ENCODE measurements around the gene PCDHB8. TPM values are rescaled to one million over a fixed set of nuclear protein-coding genes. Genes with fewer than 3 reads are reported as not detected.
"Not testable (repeated sequence)": the region's sequence is repeated elsewhere in the genome, so short reads cannot be mapped to it uniquely, and the experiment has no call there.

Gene PCDHB8
- polyA plus RNA-seq, 1 donor (not counting 4 experiments of a cell fraction or from before 2014, with no cell fraction given), result not detected

DNA sequence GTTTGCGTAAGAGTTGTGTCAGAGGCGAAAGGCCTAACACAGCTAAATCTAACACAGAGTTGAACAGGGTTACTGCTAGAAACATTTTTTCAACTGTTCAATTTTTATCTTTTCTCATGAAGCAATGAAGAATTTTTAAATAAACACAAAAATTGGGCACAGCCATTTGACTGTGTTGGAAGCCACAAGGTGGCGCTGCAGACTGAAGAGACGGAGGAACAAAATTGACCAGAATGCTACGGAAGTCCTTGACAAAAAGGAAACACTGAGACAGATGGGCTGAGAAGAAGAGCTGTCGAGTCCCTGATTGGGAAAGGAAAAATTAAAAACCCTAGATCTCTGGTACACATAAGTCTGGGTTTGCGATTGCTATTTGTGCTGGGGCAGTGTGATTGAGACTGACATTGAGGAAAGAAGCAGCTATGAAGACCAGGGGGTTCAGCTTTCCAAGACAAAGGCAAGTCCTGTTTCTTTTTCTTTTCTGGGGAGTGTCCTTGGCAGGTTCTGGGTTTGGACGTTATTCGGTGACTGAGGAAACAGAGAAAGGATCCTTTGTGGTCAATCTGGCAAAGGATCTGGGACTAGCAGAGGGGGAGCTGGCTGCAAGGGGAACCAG is 9.4 kb downstream of the PCDHB8 start, which contains the start of gene PCDHB9:
Gene PCDHB9, plus strand, starts transcription at position 265 of the 616 bp plus-strand sequence. Its CDS starts 158 bp downstream, at position 423.
- H3K9me3 ChIP-seq (ENCODE audit: control insufficient read depth, low read depth, low read length), result no peaks in the 10 kb centered on the region
- H3K9me1 ChIP-seq (ENCODE audit: control insufficient read depth, extremely low read depth, insufficient read depth, low read length), result no peaks in the 10 kb centered on the region
- H3K79me2 ChIP-seq (ENCODE audit: control insufficient read depth, insufficient read depth, low read length), result no peaks in the 10 kb centered on the region
- no peak within 1 kb of the TSS for H3K9ac ChIP-seq (ENCODE audit: control insufficient read depth, extremely low read depth, insufficient read depth, low read length)
- no peak within 1 kb of the TSS for H3K4me3 ChIP-seq (ENCODE audit: control insufficient read depth in 2 of 3, extremely low read depth in 1 of 3, insufficient read depth in 2 of 3, low read depth in 1 of 3, low read length in 3 of 3)
- no peaks in the 10 kb centered on the region for H4K20me1 ChIP-seq (ENCODE audit: control insufficient read depth, extremely low read depth, insufficient read depth, low read length)
- H3K36me3 ChIP-seq (ENCODE audit: control insufficient read depth in 2 of 2, extremely low read depth in 1 of 2, insufficient read depth in 2 of 2, low read length in 2 of 2), result no peaks in the 10 kb centered on the region
- no peak for FAIRE-seq
- H2AFZ ChIP-seq (ENCODE audit: control insufficient read depth, low read length), result no peak within 1 kb of the TSS
- DNase-seq (ENCODE audit: low read depth, low spot score), result no peak
- no peaks in the 10 kb centered on the region for H3K4me1 ChIP-seq (ENCODE audit: control insufficient read depth, extremely low read depth, insufficient read depth, low read length)
- TF ChIP-seq EZH2 (IDR thresholded peaks at IDR 0.05; ENCODE audit: low read length), result no peak
- TF ChIP-seq, protein P1, sequence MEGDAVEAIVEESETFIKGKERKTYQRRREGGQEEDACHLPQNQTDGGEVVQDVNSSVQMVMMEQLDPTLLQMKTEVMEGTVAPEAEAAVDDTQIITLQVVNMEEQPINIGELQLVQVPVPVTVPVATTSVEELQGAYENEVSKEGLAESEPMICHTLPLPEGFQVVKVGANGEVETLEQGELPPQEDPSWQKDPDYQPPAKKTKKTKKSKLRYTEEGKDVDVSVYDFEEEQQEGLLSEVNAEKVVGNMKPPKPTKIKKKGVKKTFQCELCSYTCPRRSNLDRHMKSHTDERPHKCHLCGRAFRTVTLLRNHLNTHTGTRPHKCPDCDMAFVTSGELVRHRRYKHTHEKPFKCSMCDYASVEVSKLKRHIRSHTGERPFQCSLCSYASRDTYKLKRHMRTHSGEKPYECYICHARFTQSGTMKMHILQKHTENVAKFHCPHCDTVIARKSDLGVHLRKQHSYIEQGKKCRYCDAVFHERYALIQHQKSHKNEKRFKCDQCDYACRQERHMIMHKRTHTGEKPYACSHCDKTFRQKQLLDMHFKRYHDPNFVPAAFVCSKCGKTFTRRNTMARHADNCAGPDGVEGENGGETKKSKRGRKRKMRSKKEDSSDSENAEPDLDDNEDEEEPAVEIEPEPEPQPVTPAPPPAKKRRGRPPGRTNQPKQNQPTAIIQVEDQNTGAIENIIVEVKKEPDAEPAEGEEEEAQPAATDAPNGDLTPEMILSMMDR (optimal IDR thresholded peaks at IDR 0.05 in 1 of 3, IDR thresholded peaks at IDR 0.05 in 1 of 3, conservative IDR thresholded peaks at IDR 0.05 in 1 of 3; ENCODE audit: extremely low read depth in 1 of 3, insufficient read depth in 2 of 3, low read length in 3 of 3), result peak in 2 of 3 experiments; percentile 13 to 24
- H3K27me3 ChIP-seq (ENCODE audit: control insufficient read depth, extremely low read depth, insufficient read depth, low read length), result no peaks in the 10 kb centered on the region
- no peak within 1 kb of the TSS for H3K27ac ChIP-seq (ENCODE audit: control insufficient read depth, insufficient read depth, low read length)
- H3K4me2 ChIP-seq (ENCODE audit: control insufficient read depth, extremely low read depth, insufficient read depth, low read depth, low read length), result no peak within 1 kb of the TSS
- dilution Hi-C loops (cut with MboI; ENCODE audit: extremely low pct_ligation_motif_present, low sequenced_read_pairs), result no loop called here

DNA sequence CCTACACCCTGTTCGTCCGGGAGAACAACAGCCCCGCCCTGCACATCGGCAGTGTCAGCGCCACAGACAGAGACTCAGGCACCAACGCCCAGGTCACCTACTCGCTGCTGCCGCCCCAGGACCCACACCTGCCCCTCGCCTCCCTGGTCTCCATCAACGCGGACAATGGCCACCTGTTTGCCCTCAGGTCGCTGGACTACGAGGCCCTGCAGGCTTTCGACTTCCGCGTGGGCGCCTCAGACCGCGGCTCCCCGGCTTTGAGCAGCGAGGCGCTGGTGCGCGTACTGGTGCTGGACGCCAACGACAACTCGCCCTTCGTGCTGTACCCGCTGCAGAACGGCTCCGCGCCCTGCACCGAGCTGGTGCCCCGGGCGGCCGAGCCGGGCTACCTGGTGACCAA is 11.1 kb downstream of the PCDHB8 start:
- H4K20me1 ChIP-seq (ENCODE audit: control insufficient read depth, extremely low read depth, insufficient read depth, low read length); H3K9me3 ChIP-seq (ENCODE audit: control insufficient read depth, low read depth, low read length); H3K9ac ChIP-seq (ENCODE audit: control insufficient read depth, extremely low read depth, insufficient read depth, low read length); DNase-seq (ENCODE audit: low read depth, low spot score); H3K36me3 ChIP-seq (ENCODE audit: control insufficient read depth in 2 of 2, extremely low read depth in 1 of 2, insufficient read depth in 2 of 2, low read length in 2 of 2); H2AFZ ChIP-seq (ENCODE audit: control insufficient read depth, low read length); H3K4me3 ChIP-seq (ENCODE audit: control insufficient read depth in 2 of 3, extremely low read depth in 1 of 3, insufficient read depth in 2 of 3, low read depth in 1 of 3, low read length in 3 of 3); H3K27me3 ChIP-seq (ENCODE audit: control insufficient read depth, extremely low read depth, insufficient read depth, low read length); FAIRE-seq; H3K4me1 ChIP-seq (ENCODE audit: control insufficient read depth, extremely low read depth, insufficient read depth, low read length); H3K4me2 ChIP-seq (ENCODE audit: control insufficient read depth, extremely low read depth, insufficient read depth, low read depth, low read length); H3K79me2 ChIP-seq (ENCODE audit: control insufficient read depth, insufficient read depth, low read length); H3K27ac ChIP-seq (ENCODE audit: control insufficient read depth, insufficient read depth, low read length); H3K9me1 ChIP-seq (ENCODE audit: control insufficient read depth, extremely low read depth, insufficient read depth, low read length); dilution Hi-C loops (cut with MboI; ENCODE audit: extremely low pct_ligation_motif_present, low sequenced_read_pairs): not testable (repeated sequence)

DNA sequence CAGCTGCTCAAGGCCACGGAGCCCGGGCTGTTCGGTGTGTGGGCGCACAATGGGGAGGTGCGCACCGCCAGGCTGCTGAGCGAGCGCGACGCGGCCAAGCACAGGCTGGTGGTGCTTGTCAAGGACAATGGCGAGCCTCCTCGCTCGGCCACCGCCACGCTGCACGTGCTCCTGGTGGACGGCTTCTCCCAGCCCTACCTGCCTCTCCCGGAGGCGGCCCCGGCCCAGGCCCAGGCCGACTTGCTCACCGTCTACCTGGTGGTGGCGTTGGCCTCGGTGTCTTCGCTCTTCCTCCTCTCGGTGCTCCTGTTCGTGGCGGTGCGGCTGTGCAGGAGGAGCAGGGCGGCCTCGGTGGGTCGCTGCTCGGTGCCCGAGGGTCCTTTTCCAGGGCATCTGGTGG is 11.5 kb downstream of the PCDHB8 start:
- H3K36me3 ChIP-seq (ENCODE audit: control insufficient read depth in 2 of 2, extremely low read depth in 1 of 2, insufficient read depth in 2 of 2, low read length in 2 of 2); H3K4me1 ChIP-seq (ENCODE audit: control insufficient read depth, extremely low read depth, insufficient read depth, low read length); DNase-seq (ENCODE audit: low read depth, low spot score); H3K9ac ChIP-seq (ENCODE audit: control insufficient read depth, extremely low read depth, insufficient read depth, low read length); dilution Hi-C loops (cut with MboI; ENCODE audit: extremely low pct_ligation_motif_present, low sequenced_read_pairs); FAIRE-seq; H3K4me2 ChIP-seq (ENCODE audit: control insufficient read depth, extremely low read depth, insufficient read depth, low read depth, low read length); H3K9me3 ChIP-seq (ENCODE audit: control insufficient read depth, low read depth, low read length); H3K27ac ChIP-seq (ENCODE audit: control insufficient read depth, insufficient read depth, low read length); H3K4me3 ChIP-seq (ENCODE audit: control insufficient read depth in 2 of 3, extremely low read depth in 1 of 3, insufficient read depth in 2 of 3, low read depth in 1 of 3, low read length in 3 of 3); H3K79me2 ChIP-seq (ENCODE audit: control insufficient read depth, insufficient read depth, low read length); H2AFZ ChIP-seq (ENCODE audit: control insufficient read depth, low read length); H4K20me1 ChIP-seq (ENCODE audit: control insufficient read depth, extremely low read depth, insufficient read depth, low read length); H3K27me3 ChIP-seq (ENCODE audit: control insufficient read depth, extremely low read depth, insufficient read depth, low read length); H3K9me1 ChIP-seq (ENCODE audit: control insufficient read depth, extremely low read depth, insufficient read depth, low read length): not testable (repeated sequence)
